Measurements from ENCODE around the gene NRTN. TPM values are rescaled to one million over a fixed set of nuclear protein-coding genes. Genes with fewer than 3 reads are reported as not detected.

The NRTN gene
- total and polyA plus RNA-seq, 2 of the 13 experiments (the other 11 are each of a cell fraction or from before 2014, with no cell fraction given): 4.1 to 5.3 TPM

- H2AFZ ChIP-seq (ENCODE audit: low read length): no peak overlapping the region
- no peak overlapping the region for H3K27ac ChIP-seq (ENCODE audit: extremely low read length, insufficient read depth, low read length)
- no peaks in the 10 kb centered on the region for H3K9me3 ChIP-seq (ENCODE audit: low read length)
- H3K27me3 ChIP-seq (ENCODE audit: control insufficient read depth in 1 of 2, insufficient read depth in 2 of 2, low read length in 2 of 2): no peaks in the 10 kb centered on the region
- FAIRE-seq (peak; percentile 4), ATAC-seq (peak; percentile 65), DNase-seq (ENCODE audit: low spot score) (peak; percentile 65)
- no TSS peak for BruUV-seq (replicated peaks)
- H3K4me2 ChIP-seq (ENCODE audit: low read depth, low read length): peak overlapping the region; percentile 83
- POLR2A ChIA-PET: no interaction called here
- H3K79me2 ChIP-seq (ENCODE audit: insufficient read depth, low read length): no peaks in the 10 kb centered on the region
- H4K20me1 ChIP-seq (ENCODE audit: insufficient read depth, low read length): no peaks in the 10 kb centered on the region
- peaks cover 55% of the 10 kb centered on the region for H3K4me1 ChIP-seq (ENCODE audit: insufficient read depth, low read length)
- CTCF ChIA-PET (ENCODE audit: low intra/inter-chr PET ratio, low total read pairs): interaction anchor here (3.3 to 4.6 kb wide), 3 partner anchors 18 to 86 kb away, joined by 19 to 71 read pairs (median 30); no protein-coding TSS in a partner anchor
- peak overlapping the region; percentile 56 to 75 (median 63) for H3K4me3 ChIP-seq (replicated peaks in 1 of 3; ENCODE audit: insufficient read depth in 1 of 3, low read depth in 2 of 3, low read length in 3 of 3)
- in situ Hi-C loops (cut with HindIII; ENCODE audit: extremely low pct_ligation_motif_present, low pct_unique_long_range_greater_than_20kb) (loop anchor here (5.0 kb wide), 1 partner anchor 87 kb away; no protein-coding TSS in a partner anchor), intact Hi-C loops (cut with micrococcal nuclease; ENCODE audit: unreplicated experiment) (loop anchor here (10.0 kb wide), 1 partner anchor 219 kb away; no protein-coding TSS in a partner anchor)
- no peaks in the 10 kb centered on the region for H3K36me3 ChIP-seq (replicated peaks in 1 of 2; ENCODE audit: control insufficient read depth in 1 of 2, insufficient read depth in 2 of 2, low read length in 2 of 2)
- peak overlapping the region; percentile 47; the same call in 1 of the 2 replicates for H3K9ac ChIP-seq (ENCODE audit: insufficient read depth, low read depth, low read length)
- WGBS (ENCODE audit: low lambda C conversion rate): 4% methylated on average over 10 of the region's 46 CpGs
- TF ChIP-seq SETDB1 (CRISPR knock-in tag; IDR thresholded peaks at IDR 0.05; ENCODE audit: borderline replicate concordance) (no peak), SP2 (CRISPR knock-in tag; IDR thresholded peaks at IDR 0.05) (no peak), ZBTB40 (IDR thresholded peaks at IDR 0.05) (no peak), ZBTB40 (CRISPR knock-in tag; IDR thresholded peaks at IDR 0.05) (no peak), PAF1 (CRISPR knock-in tag; IDR thresholded peaks at IDR 0.05) (no peak), ZBTB14 (CRISPR knock-in tag; IDR thresholded peaks at IDR 0.05) (peak; percentile 50; the same call in 1 of the 2 replicates), ZNF350 (CRISPR knock-in tag; IDR thresholded peaks at IDR 0.05; ENCODE audit: borderline replicate concordance, low read depth) (peak; percentile 50; the same call in 1 of the 2 replicates), ZFX (CRISPR knock-in tag; IDR thresholded peaks at IDR 0.05; ENCODE audit: low read depth) (peak; percentile 53; the same call in 1 of the 2 replicates), TAF15 (IDR thresholded peaks at IDR 0.05; ENCODE audit: low read depth, low read length, poor library complexity, severe bottlenecking) (no peak), ARID3A (IDR thresholded peaks at IDR 0.05; ENCODE audit: low read depth, low read length) (no peak), SRF (IDR thresholded peaks at IDR 0.05; ENCODE audit: low read depth, low read length) (no peak)
These were observed 730 bp downstream of the NRTN start for GRCh38 chr19:5805462-5806132.
